ENCODE data around the gene HIP1.
"Not testable (repeated sequence)": the region's sequence is repeated elsewhere in the genome, so short reads cannot be mapped to it uniquely, and the experiment has no call there.

Gene HIP1

DNA sequence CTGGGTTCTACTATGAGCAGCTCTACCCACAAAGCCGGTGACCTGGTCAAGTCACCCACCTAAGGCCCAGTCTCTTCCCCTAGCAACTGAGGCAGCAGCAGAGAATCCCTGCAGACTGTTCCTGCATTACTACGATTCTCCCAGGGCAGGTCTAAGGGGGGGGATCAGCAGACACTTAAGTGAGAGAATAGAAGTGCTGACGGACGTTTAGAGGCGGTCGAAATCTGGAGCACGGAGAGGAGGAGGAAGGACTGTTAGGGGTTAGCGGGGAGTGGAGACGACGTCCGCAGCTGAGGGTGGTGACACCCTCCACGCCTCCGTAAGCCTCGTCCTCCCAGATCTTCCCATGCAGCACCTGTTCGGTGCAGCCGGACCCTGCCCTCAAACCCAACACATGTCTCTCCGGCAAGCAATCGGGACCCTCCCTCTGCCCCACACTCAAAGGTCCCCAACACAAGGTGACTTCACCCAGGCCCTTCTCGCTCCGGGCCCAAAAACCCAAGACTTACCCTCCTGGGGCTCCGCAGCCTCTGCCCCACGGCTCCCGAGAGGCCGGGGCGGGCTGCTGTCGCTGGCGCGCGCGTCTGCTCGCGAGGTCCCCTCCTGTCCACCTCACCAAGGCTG is 253.3 kb downstream of the HIP1 start:
- DNase-seq, result not testable (repeated sequence)

Measured in NCI-H146 (cell line).